H1 (cell line): Measurements from ENCODE around the gene OR51B2.

Source experiments
- BCL11A ChIP-seq, 2 experiments: IDR thresholded peaks; one replicate each; pipeline ENCODE4 v1.6.1; 2011; ENCODE audit warnings: low read depth in 2 of 2, low read length in 2 of 2, mild to moderate bottlenecking in 2 of 2
- EZH2 ChIP-seq: fragments of 200-600 bp; sonication (generic); IDR thresholded peaks from 2 replicates; pipeline ENCODE4 v1.7.1; 2012; ENCODE audit warnings: low read depth, mild to moderate bottlenecking, moderate library complexity, low read length, inconsistent platforms; ENCODE audit not compliant: severe bottlenecking
- GABPA ChIP-seq: IDR thresholded peaks from 2 replicates; pipeline ENCODE4 v1.6.1; 2011; ENCODE audit warnings: mild to moderate bottlenecking, low read length, moderate library complexity, borderline replicate concordance; ENCODE audit not compliant: insufficient read depth
- NANOG ChIP-seq: IDR thresholded peaks from 2 replicates; pipeline ENCODE4 v1.6.1; 2011; ENCODE audit warnings: low read length, low read depth, mild to moderate bottlenecking, inconsistent platforms; ENCODE audit not compliant: insufficient read depth, poor library complexity, severe bottlenecking
- NRF1 ChIP-seq: IDR thresholded peaks from 2 replicates; pipeline ENCODE4 v1.6.1; 2011; ENCODE audit warnings: mild to moderate bottlenecking, low read depth, low read length, improper control_type of control experiment
- PHF8 ChIP-seq: fragments of 200-600 bp; sonication (generic); conservative IDR thresholded peaks from 2 replicates; pipeline ENCODE4 v1.7.1; 2012; ENCODE audit warnings: low read depth, mild to moderate bottlenecking, inconsistent platforms, low read length, moderate library complexity
- POLR2A ChIP-seq, 2 experiments: IDR thresholded peaks; 1 replicate in 1 of 2; 2 replicates in 1 of 2; pipeline ENCODE4 v1.6.1; 2011; ENCODE audit warnings: low read depth in 2 of 2, low read length in 2 of 2, mild to moderate bottlenecking in 2 of 2; ENCODE audit errors: control extremely low read depth in 1 of 2
- POLR2AphosphoS5 ChIP-seq: IDR thresholded peaks from 2 replicates; pipeline ENCODE4 v1.6.1; 2011; ENCODE audit warnings: low read depth, low read length
- RAD21 ChIP-seq, 2 experiments: IDR thresholded peaks in 1 of 2; conservative IDR thresholded peaks in 1 of 2; 2 replicates each; pipeline ENCODE4 v1.6.1; 2011; ENCODE audit warnings: low read depth in 2 of 2, low read length in 2 of 2, improper control_type of control experiment in 1 of 2, inconsistent platforms in 1 of 2, mild to moderate bottlenecking in 1 of 2, moderate library complexity in 1 of 2
- TBP ChIP-seq: IDR thresholded peaks from 2 replicates; pipeline ENCODE4 v1.6.1; 2011; ENCODE audit warnings: low read depth, low read length, improper control_type of control experiment
- TF ChIP-seq, protein P1 (sequence below), 3 experiments: IDR thresholded peaks; 1 replicate in 2 of 3; 2 replicates in 1 of 3; pipeline versions ENCODE4 v1.5.1 to v1.6.1; 2011; ENCODE audit warnings: low read length in 3 of 3, mild to moderate bottlenecking in 3 of 3, inconsistent platforms in 2 of 3, low read depth in 1 of 3, moderate library complexity in 1 of 3; ENCODE audit not compliant: insufficient read depth in 1 of 3; ENCODE audit errors: control extremely low read depth in 1 of 3

DNA sequence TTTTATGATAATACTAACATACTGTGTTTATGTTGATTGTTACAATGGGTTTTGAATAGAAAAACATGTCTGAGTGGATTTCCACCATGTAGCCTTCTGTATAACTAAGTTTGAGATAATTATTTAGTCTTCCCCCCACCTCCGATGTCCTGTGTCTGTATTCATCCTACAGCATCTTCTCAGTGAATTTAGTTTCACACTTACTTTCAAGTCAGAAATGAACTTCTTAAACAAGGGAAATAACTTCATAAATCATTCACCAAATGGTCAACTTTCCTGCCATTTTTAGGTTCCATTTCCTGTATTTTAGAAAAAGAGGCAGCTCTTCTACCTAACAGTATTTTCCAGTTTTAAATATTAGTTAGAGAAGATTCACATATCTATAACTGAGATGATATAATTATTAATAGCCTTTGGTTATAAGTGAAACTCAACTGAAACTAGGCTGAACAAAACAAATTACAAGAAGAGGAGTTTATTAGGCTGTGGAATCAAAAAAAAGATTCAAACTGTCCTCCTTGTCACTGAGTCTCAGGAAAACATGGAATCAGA lies 15.8 kb upstream of the OR51B2 start:
- TF ChIP-seq, protein P1, sequence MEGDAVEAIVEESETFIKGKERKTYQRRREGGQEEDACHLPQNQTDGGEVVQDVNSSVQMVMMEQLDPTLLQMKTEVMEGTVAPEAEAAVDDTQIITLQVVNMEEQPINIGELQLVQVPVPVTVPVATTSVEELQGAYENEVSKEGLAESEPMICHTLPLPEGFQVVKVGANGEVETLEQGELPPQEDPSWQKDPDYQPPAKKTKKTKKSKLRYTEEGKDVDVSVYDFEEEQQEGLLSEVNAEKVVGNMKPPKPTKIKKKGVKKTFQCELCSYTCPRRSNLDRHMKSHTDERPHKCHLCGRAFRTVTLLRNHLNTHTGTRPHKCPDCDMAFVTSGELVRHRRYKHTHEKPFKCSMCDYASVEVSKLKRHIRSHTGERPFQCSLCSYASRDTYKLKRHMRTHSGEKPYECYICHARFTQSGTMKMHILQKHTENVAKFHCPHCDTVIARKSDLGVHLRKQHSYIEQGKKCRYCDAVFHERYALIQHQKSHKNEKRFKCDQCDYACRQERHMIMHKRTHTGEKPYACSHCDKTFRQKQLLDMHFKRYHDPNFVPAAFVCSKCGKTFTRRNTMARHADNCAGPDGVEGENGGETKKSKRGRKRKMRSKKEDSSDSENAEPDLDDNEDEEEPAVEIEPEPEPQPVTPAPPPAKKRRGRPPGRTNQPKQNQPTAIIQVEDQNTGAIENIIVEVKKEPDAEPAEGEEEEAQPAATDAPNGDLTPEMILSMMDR (IDR thresholded peaks at IDR 0.05; ENCODE audit: control extremely low read depth in 1 of 3, insufficient read depth in 1 of 3, low read depth in 1 of 3, low read length in 3 of 3): no peak
- TF ChIP-seq POLR2A (IDR thresholded peaks at IDR 0.05; ENCODE audit: control extremely low read depth in 1 of 2, low read depth in 2 of 2, low read length in 2 of 2) (no peak), GABPA (no peak), EZH2 (no peak), PHF8 (no peak), TBP (no peak), NRF1 (no peak), POLR2AphosphoS5 (no peak), BCL11A (IDR thresholded peaks at IDR 0.05; ENCODE audit: low read depth in 2 of 2, low read length in 2 of 2) (no peak), NANOG (no peak), RAD21 (IDR thresholded peaks at IDR 0.05 in 1 of 2, conservative IDR thresholded peaks at IDR 0.05 in 1 of 2; ENCODE audit: low read depth in 2 of 2, low read length in 2 of 2) (no peak)
